CD4-positive, alpha-beta T cell treated with Interferon gamma for 1 hour (primary cell): ENCODE measurements around the gene PSMA7.
A peak's percentile ranks its signal among the peaks of the same experiment; 100 is the strongest.
"Not testable (repeated sequence)": the region's sequence is repeated elsewhere in the genome, so short reads cannot be mapped to it uniquely, and the experiment has no call there.

Experiments
- DNase-seq: peaks from one replicate; pipeline ENCODE4 v3.0.0-alpha.2; 2020

The PSMA7 gene

GRCh38 chr20:62118113-62119043 lies 24.8 kb downstream of the PSMA7 start:
- DNase-seq: no peak

DNA sequence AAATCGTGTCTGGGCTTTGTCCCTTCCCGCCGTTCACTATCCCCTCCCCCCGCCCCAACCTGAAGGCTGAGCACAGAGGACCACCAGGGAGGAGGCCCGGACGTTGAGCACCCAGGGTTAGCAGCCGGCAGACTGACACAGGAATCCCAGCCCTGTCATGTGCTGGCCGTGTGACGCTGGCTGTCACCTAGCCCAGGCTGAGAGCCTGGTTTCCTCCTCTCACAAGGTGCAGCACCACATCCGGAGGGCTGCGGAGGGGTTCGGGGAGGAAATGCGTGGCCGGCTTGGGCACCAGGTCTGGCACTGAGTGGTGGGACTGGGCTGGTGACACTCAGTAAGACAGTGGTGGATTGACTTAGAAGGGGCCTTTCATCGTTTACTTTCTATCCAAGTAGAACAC lies 25.5 kb downstream of the PSMA7 start:
- DNase-seq: peak; percentile 84

DNA sequence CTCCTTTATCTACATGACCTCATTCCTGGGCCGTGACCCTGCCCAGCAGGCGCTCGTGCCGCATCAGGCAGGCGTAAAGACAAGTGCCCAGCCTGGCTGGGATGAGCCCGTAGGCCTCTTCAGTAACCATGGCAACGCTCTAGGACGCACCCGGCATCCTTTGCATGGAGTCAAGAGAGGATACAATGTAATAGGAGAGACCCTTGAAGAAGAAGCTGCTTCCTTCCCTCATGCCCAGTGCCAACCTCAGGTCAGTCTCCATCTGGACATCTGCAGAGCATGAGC lies 25.9 kb downstream of the PSMA7 start:
- no peak for DNase-seq

DNA sequence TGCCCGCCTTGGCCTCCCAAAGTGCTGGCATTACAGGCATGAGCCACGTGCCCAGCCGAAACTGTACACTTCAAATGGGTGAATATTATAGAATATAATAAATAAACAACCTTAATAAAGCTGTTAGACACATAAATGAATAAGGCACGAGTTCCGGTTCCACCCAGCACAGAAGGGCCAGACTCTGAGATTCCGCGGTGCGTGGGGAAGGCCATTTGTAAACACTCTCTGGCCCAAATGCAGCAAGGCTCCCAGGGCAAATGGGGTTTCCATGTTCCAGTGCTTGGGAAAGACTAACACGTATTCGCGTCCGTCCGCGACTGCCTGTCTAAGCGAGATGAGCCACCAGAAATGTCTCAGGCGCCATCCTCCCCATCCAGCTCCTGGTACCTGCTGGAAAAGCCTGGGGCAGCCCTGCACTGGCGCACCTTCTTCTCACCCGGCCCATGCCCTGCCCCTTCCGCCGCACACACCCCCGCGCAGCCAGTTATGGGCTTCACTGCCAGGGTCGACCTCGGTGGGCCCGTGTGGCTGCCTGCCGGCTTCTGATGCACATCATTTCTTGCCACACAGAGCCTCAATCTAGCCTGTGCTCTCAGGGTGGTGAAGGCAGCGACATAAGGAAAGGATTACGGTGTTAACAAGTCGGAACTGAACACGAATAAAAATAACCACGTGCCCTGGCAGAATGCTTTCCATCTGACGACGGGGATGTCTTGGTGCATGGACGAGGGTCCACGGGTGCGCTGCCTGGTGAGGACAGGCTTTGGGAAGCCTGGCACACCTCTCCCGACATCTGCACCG lies 26.4 kb downstream of the PSMA7 start:
- no peak for DNase-seq

GRCh38 chr20:62115800-62116407 lies 27.3 kb downstream of the PSMA7 start:
- not testable (repeated sequence) for DNase-seq

GRCh38 chr20:62114894-62115293 lies 28.3 kb downstream of the PSMA7 start:
- DNase-seq: no peak

GRCh38 chr20:62112368-62112767 lies 30.8 kb downstream of the PSMA7 start:
- no peak for DNase-seq

- DNase-seq: no peak
Measured at GRCh38 chr20:62111148-62111547, 32.0 kb downstream of the PSMA7 start.

DNA sequence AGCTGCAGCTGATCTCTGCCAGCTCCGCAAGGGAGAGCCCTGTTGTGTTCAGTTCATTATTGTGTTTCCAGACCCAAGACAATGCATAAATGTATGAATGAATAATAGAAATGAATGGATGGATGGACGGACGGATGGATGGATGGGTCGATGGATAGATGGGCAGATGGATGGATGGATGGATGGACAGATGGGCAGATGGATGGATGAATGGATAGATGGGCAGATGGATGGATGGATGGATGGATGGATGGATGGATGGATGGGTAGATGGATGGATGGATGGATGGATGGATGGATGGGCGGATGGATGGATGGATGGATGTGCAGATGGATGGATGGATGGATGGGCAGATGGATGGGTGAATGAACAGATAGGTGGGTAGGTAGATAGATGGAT lies 37.6 kb downstream of the PSMA7 start:
- DNase-seq: no peak

DNA sequence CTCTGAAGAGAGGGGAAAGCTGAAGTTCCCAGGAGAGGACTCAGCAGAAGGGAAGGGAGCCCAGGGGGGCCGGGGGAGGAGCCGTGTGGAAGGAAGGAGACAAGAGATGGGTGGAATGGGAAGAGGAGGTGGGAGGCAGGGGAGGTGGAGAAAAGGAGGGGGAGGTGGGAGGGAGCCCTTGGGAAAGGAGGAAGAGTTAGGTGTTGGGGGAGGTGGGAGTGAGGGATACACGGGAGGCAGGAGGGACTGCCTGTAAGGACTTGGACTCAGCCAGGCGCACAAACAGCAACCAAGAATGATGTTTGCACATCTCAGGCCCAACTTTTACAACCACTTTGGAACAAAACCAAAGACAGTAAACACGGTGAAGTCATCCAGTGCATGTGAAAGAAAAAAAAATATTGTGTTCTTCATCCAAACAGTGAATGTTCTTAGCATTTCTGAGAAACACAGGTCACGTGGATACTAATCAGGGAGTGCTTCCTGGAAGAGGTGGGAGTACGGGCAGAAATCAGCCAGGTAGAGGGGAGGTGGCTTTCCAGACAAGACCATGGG lies 38.3 kb downstream of the PSMA7 start:
- DNase-seq: no peak

GRCh38 chr20:62104234-62104789 lies 38.9 kb downstream of the PSMA7 start:
- no peak for DNase-seq

- DNase-seq: no peak
Measured at GRCh38 chr20:62103508-62104233, 39.5 kb downstream of the PSMA7 start.

DNA sequence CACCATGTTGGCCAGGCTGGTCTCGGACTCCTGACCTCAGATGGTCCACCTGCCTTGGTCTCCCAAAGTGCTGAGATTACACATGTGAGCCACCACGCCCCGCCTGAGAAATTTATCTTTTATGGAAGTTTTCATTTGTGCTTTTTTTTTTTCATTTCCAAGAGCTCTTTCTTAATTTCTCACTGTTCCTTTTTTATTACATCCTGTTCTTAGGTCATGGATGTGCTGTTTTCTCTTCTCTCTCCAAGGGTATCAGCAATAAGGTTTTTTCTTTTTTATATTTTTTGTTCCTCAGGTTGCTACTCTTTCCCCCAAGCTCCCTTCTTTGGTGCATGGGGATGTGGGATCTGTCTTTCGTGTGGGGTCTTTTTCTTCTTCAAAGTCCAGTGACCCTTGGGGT lies 42.1 kb downstream of the PSMA7 start:
- DNase-seq: no peak

GRCh38 chr20:62097881-62098407 lies 45.2 kb downstream of the PSMA7 start:
- DNase-seq: no peak

- DNase-seq: no peak
Measured at GRCh38 chr20:62096421-62097380, 46.5 kb downstream of the PSMA7 start.

DNA sequence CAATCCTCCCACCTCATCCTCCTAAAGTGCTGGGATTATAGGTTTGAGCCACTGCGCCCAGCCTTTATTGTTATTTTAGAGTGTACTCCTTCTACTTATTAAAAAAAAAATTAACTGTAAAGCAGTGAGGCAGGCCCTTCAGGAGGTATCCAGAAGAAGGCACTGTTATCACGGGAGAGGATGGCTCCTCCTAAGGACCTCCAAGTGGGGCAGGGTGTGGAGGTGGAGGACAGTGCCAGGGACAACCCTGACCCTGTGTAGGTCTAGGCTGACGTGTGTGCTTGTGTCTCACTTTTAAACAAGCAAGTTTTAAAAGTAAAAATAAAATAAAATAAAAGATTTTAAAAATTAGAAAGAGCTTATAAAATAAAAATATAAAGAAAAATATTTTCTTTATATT lies 53.8 kb downstream of the PSMA7 start:
- DNase-seq: no peak

DNA sequence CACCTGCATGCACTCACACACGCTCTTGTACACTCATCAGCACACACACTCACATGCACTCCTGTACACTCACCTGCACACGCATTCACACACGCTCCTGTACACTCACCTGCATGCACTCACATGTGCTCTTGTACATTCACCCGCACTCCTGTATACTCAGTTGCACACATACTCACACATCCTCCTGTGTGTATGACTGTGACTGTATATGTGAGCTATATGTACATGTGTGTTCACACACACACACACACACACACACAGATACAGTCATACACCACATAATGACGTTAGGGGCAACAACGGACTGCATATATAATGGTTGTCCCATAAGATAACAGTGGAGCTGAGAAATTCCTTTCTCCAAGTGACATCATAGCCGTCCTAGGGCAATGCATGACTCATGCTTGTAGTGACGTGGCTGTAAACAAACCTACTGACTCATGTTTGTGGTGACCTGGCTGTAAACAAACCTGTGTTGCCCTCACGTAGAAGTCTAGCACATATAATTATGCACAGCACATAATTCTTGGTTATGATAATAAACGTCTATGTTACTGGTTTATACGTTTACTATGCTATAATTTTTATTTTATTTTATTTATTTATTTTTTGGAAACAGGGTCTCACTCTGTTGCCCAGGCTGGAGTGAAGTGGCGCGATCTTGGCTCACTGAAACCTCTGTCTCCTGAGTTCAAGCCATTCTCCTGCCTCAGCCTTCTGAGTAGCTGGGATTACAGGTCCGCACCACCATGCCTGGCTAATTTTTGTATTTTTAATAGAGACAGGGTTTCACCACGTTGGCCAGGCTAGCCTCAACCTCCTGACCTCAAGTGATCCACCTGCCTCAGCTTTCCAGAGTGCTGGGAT lies 54.7 kb downstream of the PSMA7 start:
- no peak for DNase-seq

- DNase-seq: no peak
Measured at GRCh38 chr20:62087632-62088031, 55.6 kb downstream of the PSMA7 start.

DNA sequence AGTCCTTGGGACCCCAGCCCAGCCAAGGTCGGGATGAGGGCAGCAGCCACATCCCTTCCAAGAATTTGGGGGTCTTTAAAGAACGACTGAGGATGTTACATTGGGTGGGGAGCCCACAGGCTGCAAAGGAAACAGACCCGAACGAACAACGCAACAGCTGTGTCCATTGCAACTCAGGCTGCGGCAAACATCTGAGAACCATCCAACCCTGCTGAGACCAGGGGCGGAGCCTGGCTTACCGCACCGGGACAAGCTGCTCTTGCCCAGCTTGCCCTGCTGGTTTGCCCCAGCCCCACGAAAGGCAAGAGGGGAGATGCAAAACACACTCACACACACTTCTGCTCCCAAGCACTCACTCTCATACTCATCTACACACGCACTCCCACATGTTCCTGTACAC lies 56.0 kb downstream of the PSMA7 start:
- DNase-seq: no peak
